Large intestine (tissue), 3 donors: Measurements from ENCODE around the gene ITPRID2. TPM values are rescaled to one million over a fixed set of nuclear protein-coding genes. Genes with fewer than 3 reads are reported as not detected.

Experiments used
- DNase-seq, 2 donors: peaks; one replicate each; pipeline versions ENCODE4 v3.0.0 to v3.0.0-alpha.2; 2013
- H3K27ac ChIP-seq: one replicate; pipeline ENCODE4 v1.5.1; 2013; ENCODE audit warnings: low read length
- H3K27me3 ChIP-seq: 2 replicates; pipeline ENCODE4 v1.6.1; 2013; ENCODE audit warnings: low read length; ENCODE audit not compliant: control insufficient read depth, insufficient read depth
- H3K36me3 ChIP-seq: 2 replicates; pipeline ENCODE4 v1.6.1; 2013; ENCODE audit warnings: low read length; ENCODE audit not compliant: control insufficient read depth, insufficient read depth
- H3K4me1 ChIP-seq: one replicate; pipeline ENCODE4 v1.6.1; 2013; ENCODE audit warnings: low read length; ENCODE audit not compliant: control insufficient read depth, insufficient read depth
- H3K4me3 ChIP-seq: one replicate; pipeline ENCODE4 v1.5.1; 2013; ENCODE audit warnings: low read length
- H3K9me3 ChIP-seq: one replicate; pipeline ENCODE4 v1.6.1; 2013; ENCODE audit warnings: mild to moderate bottlenecking, low read depth, low read length, moderate library complexity; ENCODE audit not compliant: control insufficient read depth
- WGBS: methylation state at CpG from one replicate; pipeline ENCODE4 v1.1.5; 2013; ENCODE audit warnings: low lambda C conversion rate; ENCODE audit not compliant: insufficient coverage; 5-methylcytosine and 5-hydroxymethylcytosine counted together
- polyA plus RNA-seq: library from polyadenylated mRNA; unstranded; fragments of 120-200 nt; gene quantifications from one replicate; pipeline ENCODE4 v1.2.1, GENCODE V29; 2013

ITPRID2 gene
- polyA plus RNA-seq, 1 donor: 111 TPM

DNA sequence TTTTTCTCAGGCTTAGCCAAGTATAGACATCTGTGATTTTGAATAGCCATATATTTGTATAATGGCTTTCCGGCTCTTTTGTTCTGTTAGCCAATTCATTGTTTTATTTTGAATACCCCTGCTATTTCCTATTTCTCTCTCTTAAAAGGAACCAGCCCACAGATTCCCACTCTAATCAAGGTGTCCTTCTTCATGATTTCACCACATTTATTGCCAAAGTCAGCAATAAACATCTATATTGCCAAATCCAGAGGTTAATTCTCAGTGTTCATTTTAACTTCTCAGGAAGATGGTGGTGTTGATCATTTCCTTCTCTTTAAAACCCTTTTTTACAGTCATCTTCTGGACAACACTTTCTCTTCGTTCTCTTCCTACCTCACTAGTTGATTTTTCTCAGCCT is 13.1 kb upstream of the ITPRID2 start:
- WGBS: 89% methylated on average over 1 of the region's 2 CpGs

DNA sequence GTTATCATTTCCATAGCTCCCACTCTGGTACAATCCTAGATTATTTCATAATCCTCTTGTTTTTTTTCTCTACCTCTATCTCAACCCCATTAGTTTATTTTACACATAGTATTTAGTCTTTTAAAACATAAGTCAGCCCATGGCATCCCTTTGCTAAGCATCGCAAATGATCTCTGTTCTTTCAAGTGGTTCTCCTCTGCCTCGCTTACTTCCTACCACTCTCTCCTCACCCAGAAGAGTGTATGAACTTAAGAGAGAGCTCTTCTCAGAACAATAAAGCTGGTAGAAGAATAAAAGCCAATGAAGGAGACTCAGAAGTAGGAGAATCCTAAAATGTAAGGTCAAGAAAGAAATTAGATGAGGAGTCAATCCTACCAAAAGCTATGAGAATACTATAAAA is 12.2 kb upstream of the ITPRID2 start:
- 100% methylated on average over 2 of the region's 2 CpGs for WGBS
- Histone ChIP-seq H3K9me3 (no peaks in the 10 kb centered on the region), H3K27ac (no peak overlapping the region), H3K27me3 (no peaks in the 10 kb centered on the region), H3K4me3 (no peak overlapping the region), H3K4me1 (no peaks in the 10 kb centered on the region), H3K36me3 (no peaks in the 10 kb centered on the region)
- no peak for DNase-seq

More for the DNA sequence above, 13.1 kb upstream of the ITPRID2 start:
- DNase-seq: no peak
- Histone ChIP-seq H3K27ac (no peak overlapping the region), H3K4me3 (no peak overlapping the region), H3K36me3 (no peaks in the 10 kb centered on the region), H3K27me3 (no peaks in the 10 kb centered on the region), H3K4me1 (no peaks in the 10 kb centered on the region), H3K9me3 (no peaks in the 10 kb centered on the region)

DNA sequence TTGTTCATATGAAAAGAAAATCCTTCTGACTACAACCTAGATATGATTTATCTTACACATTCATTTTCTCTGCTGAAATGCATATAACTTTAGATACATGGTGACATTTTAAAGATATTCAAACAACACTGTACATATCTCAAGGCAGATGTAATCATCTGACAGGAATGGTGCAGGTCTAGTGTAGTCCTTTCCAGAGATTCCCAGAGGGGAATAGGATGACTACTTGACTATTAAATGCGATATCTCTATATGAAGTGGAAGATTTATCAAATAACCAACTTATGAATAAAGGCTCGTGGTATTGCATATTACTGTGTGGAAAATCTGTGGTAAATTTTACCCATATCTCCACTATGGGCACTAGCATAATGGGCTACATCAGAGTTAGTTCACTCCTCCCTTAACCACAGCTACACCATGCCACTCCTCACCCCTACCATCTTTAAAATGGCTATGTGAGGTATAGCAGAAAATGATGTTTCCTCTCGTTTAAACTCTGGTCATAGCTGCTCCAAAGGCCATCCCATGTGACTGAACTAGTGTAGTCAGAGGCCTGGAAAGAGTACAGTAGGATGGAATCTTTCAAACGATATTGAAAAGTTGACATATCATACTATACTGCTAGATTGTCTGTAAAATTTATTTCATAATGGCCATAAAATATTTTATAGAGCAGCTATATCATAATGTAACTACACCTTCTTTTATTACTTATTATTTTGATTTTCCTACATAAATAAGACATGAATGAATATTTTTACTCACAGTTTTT is 9.1 kb upstream of the ITPRID2 start:
- WGBS: 100% methylated on average over 1 of the region's 4 CpGs
- Histone ChIP-seq H3K27me3 (no peaks in the 10 kb centered on the region), H3K27ac (no peak overlapping the region), H3K4me1 (no peaks in the 10 kb centered on the region), H3K36me3 (no peaks in the 10 kb centered on the region), H3K4me3 (no peak overlapping the region), H3K9me3 (no peaks in the 10 kb centered on the region)
- DNase-seq: no peak

DNA sequence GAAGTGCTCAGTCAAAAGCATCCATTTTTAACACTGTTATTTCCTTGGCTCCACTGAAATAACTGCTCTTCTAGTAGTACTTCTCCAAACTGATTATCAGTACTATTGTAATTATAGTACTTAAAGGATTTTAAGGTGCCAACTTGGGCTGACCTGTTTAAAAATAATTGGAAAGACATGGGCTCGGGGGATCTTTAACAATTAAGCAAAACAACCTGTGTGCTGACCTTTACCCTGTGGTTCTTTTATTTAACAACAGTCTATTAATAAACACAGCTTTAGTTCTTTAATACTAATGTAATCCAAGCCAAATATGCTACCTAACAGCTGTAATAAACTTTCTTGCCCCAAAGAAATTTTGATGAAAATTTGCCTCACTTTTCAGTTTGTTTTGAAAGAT is 6.9 kb upstream of the ITPRID2 start:
- no peaks in the 10 kb centered on the region for H3K4me1 ChIP-seq
- no peaks in the 10 kb centered on the region for H3K9me3 ChIP-seq
- no peaks in the 10 kb centered on the region for H3K27me3 ChIP-seq
- WGBS: no CpG with 5 or more reads among the region's 1 CpG
- no peak overlapping the region for H3K27ac ChIP-seq
- no peak for DNase-seq
- H3K4me3 ChIP-seq: no peak overlapping the region
- no peaks in the 10 kb centered on the region for H3K36me3 ChIP-seq

DNA sequence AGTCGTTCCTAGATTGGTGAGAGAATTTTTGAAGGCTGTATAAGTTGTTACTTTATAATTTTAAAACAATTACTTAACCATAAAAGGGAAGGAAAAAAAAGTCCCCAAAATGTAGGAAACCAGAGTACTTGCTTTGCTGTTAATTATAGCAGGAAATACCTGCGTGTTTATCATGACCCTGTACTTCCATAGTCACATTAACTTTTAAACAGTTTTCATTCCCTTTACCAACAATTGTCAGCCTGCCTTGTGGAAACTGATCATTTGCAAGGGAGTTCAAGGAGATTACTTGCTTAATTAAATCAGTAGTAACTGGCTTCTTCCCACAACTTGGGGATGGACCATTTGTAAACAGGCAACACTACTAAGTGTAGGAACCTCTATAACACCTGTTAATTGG is 6.4 kb upstream of the ITPRID2 start:
- Histone ChIP-seq H3K27me3 (no peaks in the 10 kb centered on the region), H3K36me3 (no peaks in the 10 kb centered on the region), H3K27ac (no peak overlapping the region), H3K4me3 (no peak overlapping the region), H3K4me1 (no peaks in the 10 kb centered on the region), H3K9me3 (no peaks in the 10 kb centered on the region)
- WGBS: 69% methylated on average over 2 of the region's 2 CpGs
- no peak for DNase-seq

DNA sequence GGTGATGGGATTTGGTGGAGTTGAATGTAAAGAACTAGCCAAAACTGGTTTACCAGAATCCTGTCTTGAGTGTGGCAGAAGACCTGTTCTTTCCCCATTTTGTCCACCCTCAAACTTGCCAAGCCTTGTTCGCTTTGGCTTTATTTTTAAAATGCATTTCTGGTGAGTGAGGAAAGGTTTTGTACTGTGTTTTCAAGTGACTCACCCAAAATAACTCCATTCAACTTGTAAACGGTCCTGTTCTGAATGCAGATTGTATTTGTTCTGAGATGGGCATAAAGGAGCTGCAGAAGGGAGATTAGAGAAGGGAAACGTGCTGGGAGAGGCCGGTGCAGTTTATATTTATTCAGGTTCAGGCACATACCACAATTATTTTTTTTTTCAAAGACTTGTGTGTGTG is 5.3 kb upstream of the ITPRID2 start:
- Histone ChIP-seq H3K4me3 (no peak overlapping the region), H3K9me3 (no peaks in the 10 kb centered on the region), H3K36me3 (no peaks in the 10 kb centered on the region), H3K27ac (no peak overlapping the region), H3K4me1 (no peaks in the 10 kb centered on the region), H3K27me3 (no peaks in the 10 kb centered on the region)
- WGBS: 40% methylated on average over 1 of the region's 4 CpGs
- DNase-seq: no peak

DNA sequence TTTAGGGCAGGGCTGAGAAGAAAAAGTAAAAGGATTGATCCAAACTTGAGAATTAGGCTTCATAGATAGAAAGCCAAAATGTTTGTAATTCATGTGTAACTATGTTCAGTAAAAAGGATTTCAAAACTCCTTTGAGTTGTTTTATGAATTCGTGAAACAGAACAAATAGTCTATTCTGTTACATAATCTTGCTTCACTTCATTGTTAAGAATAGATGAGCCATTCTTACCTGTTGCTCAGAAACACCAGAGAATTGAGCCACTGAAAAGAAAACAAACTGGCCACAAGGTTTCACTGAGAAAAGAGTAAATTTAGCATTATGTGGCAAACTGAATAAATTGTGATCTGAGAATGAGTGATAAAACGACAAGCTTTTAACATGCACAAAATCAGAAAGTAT is 4.5 kb upstream of the ITPRID2 start:
- DNase-seq: no peak
- Histone ChIP-seq H3K9me3 (no peaks in the 10 kb centered on the region), H3K27me3 (no peaks in the 10 kb centered on the region), H3K4me1 (no peaks in the 10 kb centered on the region), H3K36me3 (no peaks in the 10 kb centered on the region), H3K27ac (no peak overlapping the region), H3K4me3 (no peak overlapping the region)
- 65% methylated on average over 2 of the region's 2 CpGs for whole genome bisulfite sequencing

DNA sequence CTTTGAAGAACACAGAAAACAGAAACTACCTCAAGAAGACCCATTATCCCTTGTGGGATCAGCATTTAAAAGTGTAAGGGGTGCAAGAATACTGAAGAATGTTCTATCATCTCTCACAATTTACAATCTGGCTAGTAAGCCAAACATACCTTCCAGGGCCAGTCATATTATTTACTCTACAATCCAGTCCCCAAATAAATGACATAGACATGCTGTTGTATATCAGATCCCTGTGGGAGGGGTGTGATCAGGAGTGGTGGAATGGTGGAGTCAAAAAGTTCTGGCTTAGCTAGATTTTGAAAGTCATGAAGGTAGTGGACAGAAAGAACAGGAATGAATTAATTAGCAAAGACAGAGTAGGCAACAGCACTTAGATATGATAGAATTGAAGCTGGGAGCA is 1.8 kb upstream of the ITPRID2 start:
- H3K4me1 ChIP-seq: no peaks in the 10 kb centered on the region
- no peaks in the 10 kb centered on the region for H3K27me3 ChIP-seq
- DNase-seq: no peak
- H3K36me3 ChIP-seq: no peaks in the 10 kb centered on the region
- H3K9me3 ChIP-seq: no peaks in the 10 kb centered on the region
- H3K27ac ChIP-seq: no peak overlapping the region
- H3K4me3 ChIP-seq: no peak overlapping the region

DNA sequence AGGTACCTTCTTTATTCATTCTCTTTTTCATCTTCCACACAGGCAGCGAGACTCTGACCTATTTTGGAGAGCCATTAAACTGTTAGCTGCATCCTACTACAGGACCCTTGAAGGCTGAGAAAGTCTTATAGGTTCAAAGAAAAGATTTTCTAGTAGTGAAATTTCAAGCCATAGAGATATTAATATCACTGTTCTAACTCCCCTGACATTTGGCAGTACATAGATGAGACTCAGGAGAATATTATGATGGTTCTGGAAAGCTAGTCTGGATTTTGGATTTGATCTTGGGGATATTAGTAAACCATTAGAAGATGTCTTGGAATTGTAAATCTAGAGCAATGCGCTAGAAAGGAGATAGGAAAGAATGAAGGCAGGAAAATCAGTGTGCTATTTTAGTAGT is 1.3 kb upstream of the ITPRID2 start:
- DNase-seq: no peak
- WGBS: 94% methylated on average over 2 of the region's 2 CpGs
- Histone ChIP-seq H3K4me3 (no peak overlapping the region), H3K36me3 (no peaks in the 10 kb centered on the region), H3K27me3 (no peaks in the 10 kb centered on the region), H3K27ac (no peak overlapping the region), H3K9me3 (no peaks in the 10 kb centered on the region), H3K4me1 (peaks cover 5% of the 10 kb centered on the region)

DNA sequence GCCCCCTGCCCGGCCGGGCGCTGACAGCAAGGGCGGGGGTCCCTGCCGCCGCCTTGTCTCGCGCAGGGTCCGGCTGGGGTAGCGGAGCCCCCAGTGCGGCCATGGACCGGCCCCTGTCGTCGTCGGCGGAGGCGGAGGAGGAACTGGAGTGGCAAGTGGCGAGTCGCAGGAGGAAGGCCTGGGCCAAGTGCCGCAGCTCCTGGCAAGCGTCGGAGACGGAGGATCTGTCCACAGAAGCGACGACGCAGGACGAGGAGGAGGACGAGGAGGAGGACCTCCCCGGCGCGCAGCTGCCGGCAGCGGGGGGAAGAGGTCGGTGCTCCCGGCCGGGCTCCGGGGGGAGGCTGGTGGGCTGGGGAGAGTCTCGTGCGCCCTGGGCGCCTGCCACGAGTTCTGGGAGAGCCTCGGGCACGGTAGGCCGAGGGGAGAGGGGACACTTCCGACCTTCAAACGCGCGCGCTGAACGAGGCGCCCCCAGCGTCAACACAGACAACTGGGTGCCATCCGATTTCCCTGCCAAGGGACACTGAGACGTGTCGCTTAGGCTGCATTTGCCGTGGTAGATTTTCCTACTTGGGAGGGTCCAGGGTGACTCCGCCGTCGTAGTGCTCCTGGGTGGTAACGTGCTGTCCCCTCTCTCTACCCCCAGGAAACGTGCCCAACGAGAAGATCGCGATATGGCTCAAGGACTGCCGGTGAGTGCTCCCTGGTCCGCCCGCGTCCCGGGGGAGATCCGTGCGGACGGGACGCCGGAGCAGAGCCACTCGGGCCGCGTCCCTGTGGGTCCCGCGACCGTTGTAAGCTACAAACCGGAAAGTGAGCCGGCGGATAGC is 652 bp downstream of the ITPRID2 start:
- Histone ChIP-seq H3K4me3 (peak overlapping the region; percentile 98), H3K27me3 (no peaks in the 10 kb centered on the region), H3K9me3 (no peaks in the 10 kb centered on the region), H3K36me3 (no peaks in the 10 kb centered on the region), H3K27ac (peak overlapping the region; percentile 99), H3K4me1 (peaks cover 16% of the 10 kb centered on the region)
- no CpG with 5 or more reads among the region's 83 CpGs for WGBS
- DNase-seq: peak; percentile 51 to 90
